Fibroblast of villous mesenchyme (primary cell): ENCODE measurements around the gene L1CAM. TPM values are rescaled to one million over a fixed set of nuclear protein-coding genes. Genes with fewer than 3 reads are reported as not detected.

Source experiments
- DNase-seq: peaks from one replicate; pipeline ENCODE4 v3.0.0-alpha.2; 2010; ENCODE audit warnings: low read depth
- H3K4me3 ChIP-seq: 2 replicates; pipeline ENCODE4 v1.5.1; 2011; ENCODE audit warnings: low read depth, mild to moderate bottlenecking, low read length
- CTCF ChIP-seq: IDR thresholded peaks from 2 replicates; pipeline ENCODE4 v1.5.1; 2012; ENCODE audit warnings: low read depth, mild to moderate bottlenecking, low read length; ENCODE audit not compliant: insufficient read depth
- total RNA-seq: library from RNA; depleted of rRNA; stranded (reverse); fragments of >200 nt; gene quantifications from 2 replicates; pipeline ENCODE4 v1.2.3, GENCODE V29; 2012

L1CAM gene
- total RNA-seq, 1 donor = 54.4 TPM

GRCh38 chrX:153924149-153924861, 38.3 kb upstream of the L1CAM start:
- TF ChIP-seq CTCF = peak; percentile 35
- peak; percentile 51 for DNase-seq
- H3K4me3 ChIP-seq = no peak overlapping the region

DNA sequence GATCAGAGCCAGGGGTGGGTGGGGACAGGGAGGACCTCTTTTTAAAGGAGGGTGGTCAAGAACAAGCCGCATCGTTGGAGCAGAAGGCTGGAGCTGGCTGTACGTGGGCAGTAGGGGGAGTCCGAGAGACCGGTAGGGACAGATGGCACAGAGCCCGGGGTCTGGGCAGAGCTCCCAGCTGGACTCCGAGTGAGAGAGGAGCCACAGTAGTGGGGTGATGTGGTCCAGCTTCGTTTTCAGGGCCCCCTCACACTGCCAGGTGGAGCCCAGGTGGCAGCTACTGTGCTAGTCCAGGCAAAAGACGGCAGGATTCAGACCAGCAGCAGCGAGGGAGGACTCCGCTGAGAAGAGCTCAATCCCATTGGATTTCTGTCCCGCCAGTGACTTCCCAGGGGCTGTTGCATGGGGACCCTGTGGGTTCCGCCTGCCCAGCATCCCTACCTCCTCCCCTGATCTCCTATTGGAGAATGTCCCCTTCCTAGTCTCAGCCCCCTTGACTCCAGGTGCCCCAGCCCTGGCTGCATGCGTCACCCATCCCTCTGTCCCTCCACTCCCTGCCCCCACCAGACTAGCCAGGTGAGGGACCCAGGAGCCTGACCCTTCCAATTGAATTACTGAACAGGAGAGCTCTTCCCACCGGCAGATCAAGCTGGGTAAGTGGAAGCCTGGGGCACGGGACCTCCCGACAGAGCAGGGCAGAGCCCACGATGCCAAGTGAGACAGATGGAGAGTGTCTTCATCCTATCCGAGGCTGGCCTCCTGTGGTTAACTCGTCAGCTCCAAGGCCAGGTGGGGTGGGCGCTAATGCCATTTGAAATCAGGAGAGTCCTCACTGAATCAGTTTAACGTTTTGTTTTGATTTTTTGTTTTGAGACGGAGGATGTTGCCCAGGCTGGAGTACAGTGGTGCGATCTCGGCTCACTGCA, 37.2 kb upstream of the L1CAM start:
- no peak overlapping the region for H3K4me3 ChIP-seq
- peak; percentile 51 for TF ChIP-seq CTCF
- DNase-seq = peak; percentile 54

DNA sequence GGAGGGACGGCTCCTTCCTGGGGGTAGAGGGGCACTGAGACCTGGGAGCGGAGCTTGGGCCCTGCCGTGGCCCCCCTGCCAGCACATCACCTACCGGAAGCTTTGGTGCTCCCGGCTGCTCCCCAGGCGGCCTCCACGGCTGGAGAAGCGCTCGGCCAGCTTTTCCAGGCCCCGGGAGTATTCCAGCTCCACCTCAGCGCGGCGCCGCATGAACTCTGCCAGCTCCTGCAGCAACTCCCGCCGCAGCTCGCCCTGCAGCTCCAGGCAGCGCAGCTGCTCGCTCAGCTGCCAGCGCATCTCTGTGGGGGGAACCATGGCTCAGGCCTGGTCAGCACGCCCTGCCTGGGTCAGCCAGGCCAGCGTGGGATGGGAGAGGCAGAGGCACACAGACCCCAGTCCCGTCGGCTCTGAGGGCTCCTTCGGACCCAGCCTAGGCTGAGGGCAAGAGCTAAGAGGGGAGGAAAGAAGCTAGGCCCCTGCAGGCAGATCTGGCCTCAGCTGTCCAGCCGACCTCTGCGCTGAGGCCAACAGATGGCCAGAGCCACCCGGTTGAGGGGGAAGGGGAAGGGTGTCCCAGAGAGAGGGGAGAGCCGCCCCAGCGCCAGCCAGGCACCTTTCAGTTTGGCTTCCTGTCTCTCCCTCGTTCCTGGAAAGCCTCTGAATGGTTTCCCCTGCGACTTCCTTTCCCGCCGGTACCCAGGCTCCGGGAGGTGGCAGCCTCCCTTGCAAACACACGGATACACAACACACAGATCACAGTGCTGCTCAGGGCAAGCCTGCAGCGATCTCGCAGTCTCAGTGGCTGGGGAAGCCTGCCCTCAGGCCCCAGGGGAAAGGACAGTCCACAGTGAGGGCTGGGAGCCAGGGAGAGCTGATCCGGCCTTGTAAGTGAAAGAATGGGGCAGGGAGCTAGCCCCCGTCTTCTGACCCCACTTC, 35.8 kb upstream of the L1CAM start:
- DNase-seq = no peak
- TF ChIP-seq CTCF = no peak
- no peak overlapping the region for H3K4me3 ChIP-seq

- no peak overlapping the region for H3K4me3 ChIP-seq
- no peak for DNase-seq
- TF ChIP-seq CTCF = no peak
These were observed 35.1 kb upstream of the L1CAM start for GRCh38 chrX:153921070-153921469.

DNA sequence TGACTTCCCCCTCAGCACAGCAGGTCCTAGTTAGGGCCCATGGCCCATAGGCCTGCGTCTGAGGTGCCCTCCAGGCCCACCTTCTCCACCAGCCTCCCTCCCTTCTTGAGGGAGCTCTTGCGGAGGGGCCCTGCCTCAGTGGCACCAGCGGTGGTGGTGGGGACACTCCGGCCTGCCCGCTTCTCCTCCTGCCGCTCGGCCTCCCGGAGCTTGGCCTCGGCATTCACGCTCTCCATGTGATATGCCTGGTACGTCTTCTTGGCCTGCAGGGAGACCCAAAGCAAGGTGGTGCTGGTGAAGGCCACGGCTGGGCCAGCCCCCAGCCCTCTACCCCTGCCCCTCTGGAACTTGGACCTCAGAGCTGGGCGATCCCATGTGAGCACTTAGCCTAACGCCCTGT, 34.6 kb upstream of the L1CAM start:
- no peak overlapping the region for H3K4me3 ChIP-seq
- no peak for TF ChIP-seq CTCF

GRCh38 chrX:153919281-153919680, 33.3 kb upstream of the L1CAM start:
- H3K4me3 ChIP-seq = no peak overlapping the region
- TF ChIP-seq CTCF = no peak
- no peak for DNase-seq

More for the DNA sequence above, 34.6 kb upstream of the L1CAM start:
- DNase-seq = no peak
